ENCODE measurements around the gene CADM4. TPM values are rescaled to one million over a fixed set of nuclear protein-coding genes. Genes with fewer than 3 reads are reported as not detected.

Gene CADM4
- total RNA-seq, 1 donor from 2014 or later, result 7.7 TPM

GRCh38 chr19:43575156-43575950, 64.3 kb downstream of the CADM4 start, which contains the start of the genes PINLYP and XRCC1:
PINLYP (plus strand) TSS chr19:43575801; CDS start chr19:43577192, 1,391 bp downstream.
XRCC1 (minus strand) TSS chr19:43575527; CDS start chr19:43575458, 69 bp downstream.
- Mint-ChIP-seq H3K36me3 (peaks cover 16% of the 10 kb centered on the region), H3K27me3 (ENCODE audit: insufficient read depth, low read depth) (no peaks in the 10 kb centered on the region), H3K27ac (peak within 1 kb of the TSS; percentile 98), H3K9me3 (peaks cover 2% of the 10 kb centered on the region), H3K4me3 (peak within 1 kb of the TSS; percentile 94), H3K4me1 (peaks cover 46% of the 10 kb centered on the region)
- H4K20me1 ChIP-seq (ENCODE audit: low read depth), result no peaks in the 10 kb centered on the region
- H3K4me1 ChIP-seq, result peaks cover 9% of the 10 kb centered on the region
- H3K36me3 ChIP-seq, result no peaks in the 10 kb centered on the region
- peak within 1 kb of the TSS; percentile 59 for H2AFZ ChIP-seq (replicated peaks)
- peaks cover 7% of the 10 kb centered on the region for H3F3A ChIP-seq (ENCODE audit: low read depth)
- peak within 1 kb of the TSS; percentile 82 for H3K4me2 ChIP-seq
- peak within 1 kb of the TSS; percentile 87 for H3K9ac ChIP-seq
- peak within 1 kb of the TSS; percentile 82 for H3K4me3 ChIP-seq
- peak; percentile 99 for DNase-seq (ENCODE audit: low spot score)
- H3K9me3 ChIP-seq (ENCODE audit: low read depth), result no peaks in the 10 kb centered on the region
- TF ChIP-seq EZH2phosphoT487 (IDR thresholded peaks at IDR 0.05) (no peak), CTCF (IDR thresholded peaks at IDR 0.05) (no peak), EZH2 (IDR thresholded peaks at IDR 0.05) (no peak)
- peak within 1 kb of the TSS; percentile 30 for H3K27ac ChIP-seq
- peaks cover 51% of the 10 kb centered on the region for H3K79me2 ChIP-seq (ENCODE audit: low read depth)
- no peaks in the 10 kb centered on the region for H3K27me3 ChIP-seq

GRCh38 chr19:43574424-43575155, 65.1 kb downstream of the CADM4 start:
- peak overlapping the region; percentile 87 for H3K9ac ChIP-seq
- H3K27me3 ChIP-seq, result no peaks in the 10 kb centered on the region
- H4K20me1 ChIP-seq (ENCODE audit: low read depth), result no peaks in the 10 kb centered on the region
- H3K9me3 ChIP-seq (ENCODE audit: low read depth), result no peaks in the 10 kb centered on the region
- Mint-ChIP-seq H3K27ac (peak overlapping the region; percentile 98), H3K9me3 (peaks cover 2% of the 10 kb centered on the region), H3K36me3 (peaks cover 22% of the 10 kb centered on the region), H3K4me3 (peak overlapping the region; percentile 94), H3K4me1 (peaks cover 40% of the 10 kb centered on the region), H3K27me3 (ENCODE audit: insufficient read depth, low read depth) (no peaks in the 10 kb centered on the region)
- TF ChIP-seq EZH2phosphoT487 (IDR thresholded peaks at IDR 0.05) (no peak), CTCF (IDR thresholded peaks at IDR 0.05) (no peak), EZH2 (IDR thresholded peaks at IDR 0.05) (no peak)
- H3K79me2 ChIP-seq (ENCODE audit: low read depth), result peaks cover 52% of the 10 kb centered on the region
- H3K4me1 ChIP-seq, result peaks cover 9% of the 10 kb centered on the region
- peak overlapping the region; percentile 59 for H2AFZ ChIP-seq (replicated peaks)
- H3K4me3 ChIP-seq, result peak overlapping the region; percentile 82
- DNase-seq (ENCODE audit: low spot score), result peak; percentile 38
- H3K36me3 ChIP-seq, result no peaks in the 10 kb centered on the region
- H3F3A ChIP-seq (ENCODE audit: low read depth), result peaks cover 7% of the 10 kb centered on the region
- peak overlapping the region; percentile 82 for H3K4me2 ChIP-seq
- H3K27ac ChIP-seq, result no peak overlapping the region

Small RNAs within 50 kb of the gene (small RNA-seq; reads per million reads assigned to genes)
- not detected for gene RN7SL368P

Other genes starting within 250 kb of the CADM4 start
- not detected in 2 replicates for gene TEX101, start 225.0 kb downstream of the CADM4 start, total RNA-seq (ENCODE audit: low replicate concordance)
- gene LYPD3, start 174.2 kb downstream of the CADM4 start, total RNA-seq (ENCODE audit: low replicate concordance), result 0.24 and 0.37 TPM in 2 replicates
- 3.4 and 21.9 TPM in 2 replicates for gene PHLDB3, start 135.1 kb downstream of the CADM4 start, total RNA-seq (ENCODE audit: low replicate concordance)
- gene ETHE1, start 112.6 kb downstream of the CADM4 start, total RNA-seq (ENCODE audit: low replicate concordance), result 13.6 and 27.8 TPM in 2 replicates
- gene ZNF575, start 106.7 kb downstream of the CADM4 start, total RNA-seq (ENCODE audit: low replicate concordance), result not detected in 2 replicates
- 33.8 and 88.8 TPM in 2 replicates for gene XRCC1, start 64.3 kb downstream of the CADM4 start, total RNA-seq (ENCODE audit: low replicate concordance)
- 4.0 and 8.6 TPM in 2 replicates for gene PINLYP, start 64.0 kb downstream of the CADM4 start, total RNA-seq (ENCODE audit: low replicate concordance)
- gene IRGQ, start 43.7 kb downstream of the CADM4 start, total RNA-seq (ENCODE audit: low replicate concordance), result 27.4 and 31.5 TPM in 2 replicates
- gene ZNF576, start 43.3 kb downstream of the CADM4 start, total RNA-seq (ENCODE audit: low replicate concordance), result 6.8 and 9.0 TPM in 2 replicates
- 0.25 TPM in 1 of 2 replicates, not detected in the other for gene SRRM5, start 27.8 kb downstream of the CADM4 start, total RNA-seq (ENCODE audit: low replicate concordance)
- gene ZNF428, start 20.2 kb downstream of the CADM4 start, total RNA-seq (ENCODE audit: low replicate concordance), result 18.5 and 57.7 TPM in 2 replicates
- gene PLAUR, start 30.3 kb upstream of the CADM4 start, total RNA-seq (ENCODE audit: low replicate concordance), result 12.9 and 36.5 TPM in 2 replicates
- not detected in 2 replicates for gene IRGC, start 76.2 kb upstream of the CADM4 start, total RNA-seq (ENCODE audit: low replicate concordance)
- gene SMG9, start 115.1 kb upstream of the CADM4 start, total RNA-seq (ENCODE audit: low replicate concordance), result 33.1 and 33.4 TPM in 2 replicates
- 0.40 TPM in 1 of 2 replicates, not detected in the other for gene KCNN4, start 141.1 kb upstream of the CADM4 start, total RNA-seq (ENCODE audit: low replicate concordance)
- 0.12 TPM in 1 of 2 replicates, not detected in the other for gene LYPD5, start 162.6 kb upstream of the CADM4 start, total RNA-seq (ENCODE audit: low replicate concordance)
- gene ZNF283, start 187.5 kb upstream of the CADM4 start, total RNA-seq (ENCODE audit: low replicate concordance), result 13.4 and 19.8 TPM in 2 replicates
- 4.9 and 5.2 TPM in 2 replicates for gene ZNF404, start 244.1 kb upstream of the CADM4 start, total RNA-seq (ENCODE audit: low replicate concordance)

Measured in neural progenitor cell (in vitro differentiated cells).